HG03460 (cell line): ENCODE data around the gene NSUN6.
A peak's percentile ranks its signal among the peaks of the same experiment; 100 is the strongest.

Experiments used
- ATAC-seq: cut with Tn5 transposase; IDR thresholded peaks from one replicate; pipeline ENCODE4 v1.9.1; 2021; ENCODE audit not compliant: unreplicated experiment

The NSUN6 gene

GRCh38 chr10:18651324-18652007 is at the start of gene NSUN6:
Gene NSUN6, minus strand, starts transcription at chr10:18651587. Its CDS starts 384 bp downstream, at chr10:18651203.
- ATAC-seq = peak; percentile 98

GRCh38 chr10:18699849-18700840 is 48.8 kb upstream of the NSUN6 start:
- ATAC-seq = no peak

GRCh38 chr10:18690541-18690940 is 39.2 kb upstream of the NSUN6 start:
- ATAC-seq = no peak

GRCh38 chr10:18689498-18689897 is 38.1 kb upstream of the NSUN6 start:
- ATAC-seq = no peak

- no peak for ATAC-seq
Measured at GRCh38 chr10:18687706-18688105, 36.3 kb upstream of the NSUN6 start.

- no peak for ATAC-seq
Measured at GRCh38 chr10:18687195-18687594, 35.8 kb upstream of the NSUN6 start.

- ATAC-seq = no peak
Measured at GRCh38 chr10:18685555-18685954, 34.2 kb upstream of the NSUN6 start.

- no peak for ATAC-seq
Measured at GRCh38 chr10:18684953-18685352, 33.6 kb upstream of the NSUN6 start.

- ATAC-seq = no peak
Measured at GRCh38 chr10:18684416-18684815, 33.0 kb upstream of the NSUN6 start.

- ATAC-seq = no peak
Measured at GRCh38 chr10:18683427-18683826, 32.0 kb upstream of the NSUN6 start.

- ATAC-seq = no peak
Measured at GRCh38 chr10:18681971-18682411, 30.6 kb upstream of the NSUN6 start.

- no peak for ATAC-seq
Measured at GRCh38 chr10:18681366-18681765, 30.0 kb upstream of the NSUN6 start.

GRCh38 chr10:18680754-18681153 is 29.4 kb upstream of the NSUN6 start:
- no peak for ATAC-seq

- ATAC-seq = no peak
Measured at GRCh38 chr10:18675086-18675801, 23.9 kb upstream of the NSUN6 start.

GRCh38 chr10:18668026-18668425 is 16.6 kb upstream of the NSUN6 start:
- no peak for ATAC-seq

- no peak for ATAC-seq
Measured at GRCh38 chr10:18666810-18667209, 15.4 kb upstream of the NSUN6 start.

GRCh38 chr10:18665815-18666558 is 14.6 kb upstream of the NSUN6 start:
- ATAC-seq = no peak

GRCh38 chr10:18664841-18665478 is 13.6 kb upstream of the NSUN6 start:
- ATAC-seq = no peak

- no peak for ATAC-seq
Measured at GRCh38 chr10:18660816-18661431, 9.5 kb upstream of the NSUN6 start.
